ENCODE measurements around the gene CYTH1.

DNA sequence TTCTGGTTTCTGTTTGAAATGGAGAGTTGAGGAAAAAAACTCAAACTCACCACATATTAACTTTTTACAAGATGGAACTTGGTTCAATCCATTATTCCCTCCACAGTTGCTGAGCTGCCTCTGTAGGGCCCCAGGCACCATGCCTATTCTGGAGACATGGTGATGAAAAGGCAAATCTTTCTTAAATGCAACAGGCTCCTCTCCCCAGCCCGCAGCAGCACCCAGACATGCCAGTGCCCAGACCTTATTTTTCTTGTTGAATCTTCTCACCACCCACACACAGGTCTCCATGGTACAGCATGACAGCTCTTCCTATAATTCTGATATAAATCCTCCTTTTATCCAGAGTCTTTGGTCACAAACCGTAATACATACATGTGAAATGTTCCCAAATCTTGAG is 7.6 kb downstream of the CYTH1 start:
- TF ChIP-seq CTCF (IDR thresholded peaks at IDR 0.05): no peak
- no peak for TF ChIP-seq POLR2A (IDR thresholded peaks at IDR 0.05)

Data from Peyer's patch (tissue), 4 donors.